Bronchial epithelial cell (primary cell): ENCODE measurements around the gene CEACAM20. TPM values are rescaled to one million over a fixed set of nuclear protein-coding genes. Genes with fewer than 3 reads are reported as not detected.
A peak's percentile ranks its signal among the peaks of the same experiment; 100 is the strongest.
"Not testable (repeated sequence)": the region's sequence is repeated elsewhere in the genome, so short reads cannot be mapped to it uniquely, and the experiment has no call there.

ENCODE experiments used
- DNase-seq: peaks from one replicate; pipeline ENCODE4 v3.0.0-alpha.2; 2010; ENCODE audit warnings: low read depth
- FAIRE-seq: peaks from 2 replicates; lab custom pipeline; 2011; peaks lifted over from hg19 to GRCh38; lab: Jason Lieb, UNC
- H3K27me3 ChIP-seq: 2 replicates; pipeline ENCODE4 v1.5.1; 2011; ENCODE audit warnings: low read length; ENCODE audit not compliant: control insufficient read depth, insufficient read depth
- H3K36me3 ChIP-seq: 2 replicates; pipeline ENCODE4 v1.5.1; 2011; ENCODE audit warnings: low read length; ENCODE audit not compliant: control insufficient read depth, insufficient read depth
- H3K4me3 ChIP-seq: 2 replicates; pipeline ENCODE4 v1.5.1; 2011; ENCODE audit warnings: mild to moderate bottlenecking, low read depth, low read length, control low read depth
- CTCF ChIP-seq: IDR thresholded peaks from 2 replicates; pipeline ENCODE4 v1.5.1; 2011; ENCODE audit warnings: mild to moderate bottlenecking, moderate library complexity, low read length, control low read depth, inconsistent platforms; ENCODE audit not compliant: insufficient read depth, severe bottlenecking
- total RNA-seq: library from RNA; depleted of rRNA; stranded (reverse); fragments of >200 nt; gene quantifications from 2 replicates; pipeline ENCODE4 v1.2.1, GENCODE V29; 2014

The CEACAM20 gene
- total RNA-seq, 1 donor from 2014 or later = not detected

GRCh38 chr19:44553478-44554171 is 24.1 kb upstream of the CEACAM20 start:
- DNase-seq (peak; percentile 96), FAIRE-seq (peak; percentile 93)
- no peak for TF ChIP-seq CTCF
- H3K36me3 ChIP-seq = no peaks in the 10 kb centered on the region
- no peaks in the 10 kb centered on the region for H3K27me3 ChIP-seq
- H3K4me3 ChIP-seq = no peak overlapping the region

- peak; percentile 62 for FAIRE-seq
- Histone ChIP-seq H3K36me3 (no peaks in the 10 kb centered on the region), H3K27me3 (no peaks in the 10 kb centered on the region), H3K4me3 (no peak overlapping the region)
- peak; percentile 51 for DNase-seq
- peak; percentile 73 for TF ChIP-seq CTCF
These were observed 22.8 kb upstream of the CEACAM20 start for GRCh38 chr19:44552324-44552723.

GRCh38 chr19:44551850-44552249 is 22.4 kb upstream of the CEACAM20 start:
- FAIRE-seq (no peak), DNase-seq (no peak)
- TF ChIP-seq CTCF = no peak
- Histone ChIP-seq H3K4me3 (no peak overlapping the region), H3K27me3 (no peaks in the 10 kb centered on the region), H3K36me3 (no peaks in the 10 kb centered on the region)

- H3K27me3 ChIP-seq, H3K4me3 ChIP-seq, H3K36me3 ChIP-seq, DNase-seq, FAIRE-seq: not testable (repeated sequence)
These were observed 21.5 kb upstream of the CEACAM20 start for GRCh38 chr19:44550976-44551375.

GRCh38 chr19:44549507-44549906 is 20.0 kb upstream of the CEACAM20 start:
- H3K27me3 ChIP-seq = no peaks in the 10 kb centered on the region
- no peak for FAIRE-seq
- TF ChIP-seq CTCF = no peak
- DNase-seq = no peak
- H3K36me3 ChIP-seq = no peaks in the 10 kb centered on the region
- no peak overlapping the region for H3K4me3 ChIP-seq

- H3K27me3 ChIP-seq = no peaks in the 10 kb centered on the region
- no peak for TF ChIP-seq CTCF
- DNase-seq = peak; percentile 19
- no peaks in the 10 kb centered on the region for H3K36me3 ChIP-seq
- H3K4me3 ChIP-seq = no peak overlapping the region
- peak; percentile 32 for FAIRE-seq
These were observed 19.3 kb upstream of the CEACAM20 start for GRCh38 chr19:44548736-44549135.
